Measurements from ENCODE around the gene MFSD11.

DNA sequence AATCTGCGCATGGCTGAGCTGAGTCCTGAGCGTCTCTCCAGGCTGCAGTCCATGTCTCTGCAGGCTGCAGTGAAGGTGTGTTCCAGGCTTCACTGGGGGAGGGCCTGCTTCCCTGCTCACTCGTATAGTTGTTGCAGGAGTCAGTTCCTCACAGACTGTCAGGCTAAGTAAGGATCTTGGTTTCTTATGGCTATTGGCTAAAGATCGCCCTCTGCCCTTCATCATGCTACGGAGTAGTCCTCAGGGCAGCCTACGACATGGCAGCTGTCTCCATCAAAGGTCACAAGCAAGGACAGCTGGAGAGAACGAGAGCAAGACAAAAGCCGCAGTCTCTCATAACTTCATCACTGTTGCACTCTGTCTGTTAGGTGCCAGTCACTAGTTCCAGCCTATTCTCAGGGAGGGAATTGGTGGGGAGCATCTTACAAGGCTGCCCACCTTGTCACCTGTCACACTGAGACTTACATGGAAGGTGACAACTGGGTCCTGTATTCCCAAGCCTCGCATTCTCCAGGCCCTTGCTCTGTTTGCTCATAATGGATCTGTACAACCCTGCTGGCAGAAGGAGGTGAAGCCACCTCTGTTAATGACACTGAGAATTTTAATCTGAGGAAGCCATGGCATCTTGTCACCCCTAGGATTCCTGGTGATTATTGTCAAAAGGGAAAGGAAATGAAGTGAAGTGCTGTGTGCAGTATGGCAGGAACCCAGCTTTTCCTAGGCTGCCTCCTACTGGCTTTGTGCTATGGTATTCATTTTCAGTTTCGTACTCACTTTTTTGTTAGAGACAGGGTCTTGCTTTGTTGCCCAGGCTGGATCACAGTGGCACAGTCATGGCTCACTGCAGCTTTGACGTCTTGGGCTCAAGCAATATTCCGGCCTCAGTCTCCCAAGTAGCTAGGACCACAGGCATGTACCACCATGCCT, 43.4 kb downstream of the MFSD11 start:
- TF ChIP-seq, protein P1, sequence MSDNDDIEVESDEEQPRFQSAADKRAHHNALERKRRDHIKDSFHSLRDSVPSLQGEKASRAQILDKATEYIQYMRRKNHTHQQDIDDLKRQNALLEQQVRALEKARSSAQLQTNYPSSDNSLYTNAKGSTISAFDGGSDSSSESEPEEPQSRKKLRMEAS (IDR thresholded peaks at IDR 0.05) = no peak
- TF ChIP-seq EGR1 (IDR thresholded peaks at IDR 0.05) (no peak), TAF1 (IDR thresholded peaks at IDR 0.05; ENCODE audit: low read depth) (no peak), RAD21 (IDR thresholded peaks at IDR 0.05; ENCODE audit: low read depth) (no peak), EP300 (IDR thresholded peaks at IDR 0.05; ENCODE audit: borderline replicate concordance) (no peak), YY1 (IDR thresholded peaks at IDR 0.05; ENCODE audit: low read depth) (no peak), CREB1 (IDR thresholded peaks at IDR 0.05; ENCODE audit: low read depth) (no peak), CEBPB (IDR thresholded peaks at IDR 0.05) (no peak)
- TF ChIP-seq, protein P2, sequence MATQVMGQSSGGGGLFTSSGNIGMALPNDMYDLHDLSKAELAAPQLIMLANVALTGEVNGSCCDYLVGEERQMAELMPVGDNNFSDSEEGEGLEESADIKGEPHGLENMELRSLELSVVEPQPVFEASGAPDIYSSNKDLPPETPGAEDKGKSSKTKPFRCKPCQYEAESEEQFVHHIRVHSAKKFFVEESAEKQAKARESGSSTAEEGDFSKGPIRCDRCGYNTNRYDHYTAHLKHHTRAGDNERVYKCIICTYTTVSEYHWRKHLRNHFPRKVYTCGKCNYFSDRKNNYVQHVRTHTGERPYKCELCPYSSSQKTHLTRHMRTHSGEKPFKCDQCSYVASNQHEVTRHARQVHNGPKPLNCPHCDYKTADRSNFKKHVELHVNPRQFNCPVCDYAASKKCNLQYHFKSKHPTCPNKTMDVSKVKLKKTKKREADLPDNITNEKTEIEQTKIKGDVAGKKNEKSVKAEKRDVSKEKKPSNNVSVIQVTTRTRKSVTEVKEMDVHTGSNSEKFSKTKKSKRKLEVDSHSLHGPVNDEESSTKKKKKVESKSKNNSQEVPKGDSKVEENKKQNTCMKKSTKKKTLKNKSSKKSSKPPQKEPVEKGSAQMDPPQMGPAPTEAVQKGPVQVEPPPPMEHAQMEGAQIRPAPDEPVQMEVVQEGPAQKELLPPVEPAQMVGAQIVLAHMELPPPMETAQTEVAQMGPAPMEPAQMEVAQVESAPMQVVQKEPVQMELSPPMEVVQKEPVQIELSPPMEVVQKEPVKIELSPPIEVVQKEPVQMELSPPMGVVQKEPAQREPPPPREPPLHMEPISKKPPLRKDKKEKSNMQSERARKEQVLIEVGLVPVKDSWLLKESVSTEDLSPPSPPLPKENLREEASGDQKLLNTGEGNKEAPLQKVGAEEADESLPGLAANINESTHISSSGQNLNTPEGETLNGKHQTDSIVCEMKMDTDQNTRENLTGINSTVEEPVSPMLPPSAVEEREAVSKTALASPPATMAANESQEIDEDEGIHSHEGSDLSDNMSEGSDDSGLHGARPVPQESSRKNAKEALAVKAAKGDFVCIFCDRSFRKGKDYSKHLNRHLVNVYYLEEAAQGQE (IDR thresholded peaks at IDR 0.05; ENCODE audit: low read depth) = no peak
